Glomerular visceral epithelial cell (primary cell): ENCODE results near the gene EXOC1L.
"Not testable (repeated sequence)": the region's sequence is repeated elsewhere in the genome, so short reads cannot be mapped to it uniquely, and the experiment has no call there.

Experiments
- DNase-seq: peaks from one replicate; pipeline ENCODE4 v3.0.0-alpha.2; 2016; ENCODE audit errors: extremely low spot score

The EXOC1L gene

GRCh38 chr4:55838356-55838755 is 18.8 kb downstream of the EXOC1L start:
- DNase-seq = no peak

- no peak for DNase-seq
Observed at GRCh38 chr4:55838952-55839351, 19.4 kb downstream of the EXOC1L start.

GRCh38 chr4:55840956-55841355 is 21.4 kb downstream of the EXOC1L start:
- no peak for DNase-seq

- not testable (repeated sequence) for DNase-seq
Observed at GRCh38 chr4:55841373-55842239, 22.0 kb downstream of the EXOC1L start.

GRCh38 chr4:55842312-55842711 is 22.7 kb downstream of the EXOC1L start:
- not testable (repeated sequence) for DNase-seq

GRCh38 chr4:55849724-55850123 is 30.1 kb downstream of the EXOC1L start:
- no peak for DNase-seq

- no peak for DNase-seq
Observed at GRCh38 chr4:55851885-55852284, 32.3 kb downstream of the EXOC1L start.

- DNase-seq = peak; percentile 97
Observed at GRCh38 chr4:55853484-55854046, 34.0 kb downstream of the EXOC1L start, which contains the start of gene EXOC1. Gene EXOC1 (plus strand): TSS chr4:55853648. CDS start chr4:55858324, 4,676 bp downstream.

- DNase-seq = no peak
Observed at GRCh38 chr4:55854129-55854528, 34.5 kb downstream of the EXOC1L start.

- DNase-seq = no peak
Observed at GRCh38 chr4:55857586-55857985, 38.0 kb downstream of the EXOC1L start.

- DNase-seq = no peak
Observed at GRCh38 chr4:55859711-55860110, 40.1 kb downstream of the EXOC1L start.

GRCh38 chr4:55864577-55865223 is 45.1 kb downstream of the EXOC1L start:
- no peak for DNase-seq

GRCh38 chr4:55865228-55865806 is 45.7 kb downstream of the EXOC1L start:
- DNase-seq = peak; percentile 22

- DNase-seq = peak; percentile 71
Observed at GRCh38 chr4:55866290-55866907, 46.8 kb downstream of the EXOC1L start.

GRCh38 chr4:55866973-55867574 is 47.5 kb downstream of the EXOC1L start:
- peak; percentile 55 for DNase-seq

GRCh38 chr4:55868581-55869090 is 49.0 kb downstream of the EXOC1L start:
- no peak for DNase-seq

GRCh38 chr4:55871299-55871800 is 51.8 kb downstream of the EXOC1L start:
- DNase-seq = no peak

- no peak for DNase-seq
Observed at GRCh38 chr4:55874831-55875230, 55.2 kb downstream of the EXOC1L start.

GRCh38 chr4:55876387-55876786 is 56.8 kb downstream of the EXOC1L start:
- DNase-seq = no peak

GRCh38 chr4:55879224-55879623 is 59.6 kb downstream of the EXOC1L start:
- DNase-seq = no peak
